GM12872 (cell line): ENCODE measurements around the gene FCHO1.

Experiments
- TF ChIP-seq, protein P1 (sequence below): IDR thresholded peaks from 3 replicates; pipeline ENCODE4 v1.5.1; 2011; ENCODE audit warnings: low read depth, mild to moderate bottlenecking, low read length, moderate library complexity; ENCODE audit not compliant: insufficient read depth

The FCHO1 gene

DNA sequence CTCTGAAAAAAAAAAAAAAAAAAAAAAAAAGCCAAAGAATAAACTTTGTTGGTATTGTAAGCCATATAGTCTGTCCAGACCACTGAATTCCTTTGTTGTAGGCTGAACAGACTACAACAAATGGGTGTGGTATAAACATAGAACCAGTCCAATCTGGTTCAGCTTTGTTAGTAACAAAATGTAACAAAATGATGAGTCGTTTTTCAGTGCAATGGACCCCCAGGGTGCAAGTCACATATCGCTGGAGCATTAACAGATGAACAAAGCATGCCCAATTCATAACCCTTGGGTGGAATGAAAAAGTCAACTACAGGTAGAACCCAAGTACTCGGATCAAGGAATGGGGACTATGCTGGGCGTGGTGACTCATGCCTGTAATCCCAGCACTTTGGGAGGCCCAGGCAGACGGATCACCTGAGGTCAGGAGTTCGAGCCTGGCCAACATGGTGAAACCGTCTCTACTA lies 13.6 kb upstream of the FCHO1 start:
- TF ChIP-seq, protein P1, sequence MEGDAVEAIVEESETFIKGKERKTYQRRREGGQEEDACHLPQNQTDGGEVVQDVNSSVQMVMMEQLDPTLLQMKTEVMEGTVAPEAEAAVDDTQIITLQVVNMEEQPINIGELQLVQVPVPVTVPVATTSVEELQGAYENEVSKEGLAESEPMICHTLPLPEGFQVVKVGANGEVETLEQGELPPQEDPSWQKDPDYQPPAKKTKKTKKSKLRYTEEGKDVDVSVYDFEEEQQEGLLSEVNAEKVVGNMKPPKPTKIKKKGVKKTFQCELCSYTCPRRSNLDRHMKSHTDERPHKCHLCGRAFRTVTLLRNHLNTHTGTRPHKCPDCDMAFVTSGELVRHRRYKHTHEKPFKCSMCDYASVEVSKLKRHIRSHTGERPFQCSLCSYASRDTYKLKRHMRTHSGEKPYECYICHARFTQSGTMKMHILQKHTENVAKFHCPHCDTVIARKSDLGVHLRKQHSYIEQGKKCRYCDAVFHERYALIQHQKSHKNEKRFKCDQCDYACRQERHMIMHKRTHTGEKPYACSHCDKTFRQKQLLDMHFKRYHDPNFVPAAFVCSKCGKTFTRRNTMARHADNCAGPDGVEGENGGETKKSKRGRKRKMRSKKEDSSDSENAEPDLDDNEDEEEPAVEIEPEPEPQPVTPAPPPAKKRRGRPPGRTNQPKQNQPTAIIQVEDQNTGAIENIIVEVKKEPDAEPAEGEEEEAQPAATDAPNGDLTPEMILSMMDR: no peak

DNA sequence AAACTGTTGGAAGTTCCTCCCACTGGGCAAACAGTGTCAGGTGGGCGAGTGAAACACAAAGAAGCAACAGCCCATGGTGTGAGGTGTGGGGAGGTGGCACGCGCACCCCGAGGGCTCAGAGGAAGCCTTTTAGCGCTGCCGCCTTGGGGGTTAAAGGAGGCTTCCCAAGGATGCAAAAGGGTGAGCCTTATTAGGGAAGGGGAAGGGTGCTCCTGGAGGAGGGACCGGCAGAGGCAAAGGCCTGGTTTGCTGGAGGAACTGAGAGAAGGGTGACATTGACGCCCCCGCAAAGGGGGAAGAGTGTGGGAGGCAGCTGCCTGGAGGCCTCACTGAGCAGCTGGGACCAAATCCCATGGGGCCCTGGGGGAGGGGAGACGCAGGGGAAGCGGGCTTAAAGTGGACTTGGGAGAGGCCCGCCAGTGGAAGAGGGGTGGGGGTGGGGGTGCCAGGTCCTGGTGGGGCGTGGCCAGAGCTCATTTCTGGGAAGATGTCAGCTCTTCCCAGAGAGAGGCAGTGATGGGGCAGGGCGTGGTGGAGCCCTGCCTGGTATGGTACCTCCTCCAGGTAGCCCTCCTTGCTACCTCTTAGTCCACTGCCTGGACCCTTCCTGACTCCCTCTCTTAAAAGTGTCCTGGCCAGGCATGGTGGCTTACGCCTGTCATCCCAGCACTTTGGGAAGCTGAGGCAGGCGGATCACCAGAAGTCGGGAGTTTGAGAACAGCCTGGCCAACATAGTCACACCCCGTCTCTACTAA lies 12.0 kb upstream of the FCHO1 start:
- TF ChIP-seq, protein P1: no peak

DNA sequence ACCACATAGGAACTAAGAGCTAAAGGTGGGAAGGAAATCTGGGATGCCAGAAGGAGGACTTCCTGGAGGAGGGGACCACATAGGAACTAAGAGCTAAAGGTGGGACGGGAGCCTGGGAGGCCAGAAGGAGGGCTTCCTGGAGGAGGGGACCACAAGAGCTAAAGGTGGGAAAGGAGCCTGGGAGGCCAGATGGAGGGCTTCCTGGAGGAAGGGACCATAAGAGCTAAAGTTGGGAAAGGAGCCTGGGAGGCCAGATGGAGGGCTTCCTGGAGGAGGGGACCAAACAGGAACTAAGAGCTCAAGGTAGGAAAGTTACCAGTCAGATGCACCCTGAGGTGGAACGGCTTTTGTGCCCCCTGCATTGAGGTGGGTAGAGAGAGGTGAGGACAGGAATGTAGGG lies 9.8 kb upstream of the FCHO1 start:
- TF ChIP-seq, protein P1: no peak

DNA sequence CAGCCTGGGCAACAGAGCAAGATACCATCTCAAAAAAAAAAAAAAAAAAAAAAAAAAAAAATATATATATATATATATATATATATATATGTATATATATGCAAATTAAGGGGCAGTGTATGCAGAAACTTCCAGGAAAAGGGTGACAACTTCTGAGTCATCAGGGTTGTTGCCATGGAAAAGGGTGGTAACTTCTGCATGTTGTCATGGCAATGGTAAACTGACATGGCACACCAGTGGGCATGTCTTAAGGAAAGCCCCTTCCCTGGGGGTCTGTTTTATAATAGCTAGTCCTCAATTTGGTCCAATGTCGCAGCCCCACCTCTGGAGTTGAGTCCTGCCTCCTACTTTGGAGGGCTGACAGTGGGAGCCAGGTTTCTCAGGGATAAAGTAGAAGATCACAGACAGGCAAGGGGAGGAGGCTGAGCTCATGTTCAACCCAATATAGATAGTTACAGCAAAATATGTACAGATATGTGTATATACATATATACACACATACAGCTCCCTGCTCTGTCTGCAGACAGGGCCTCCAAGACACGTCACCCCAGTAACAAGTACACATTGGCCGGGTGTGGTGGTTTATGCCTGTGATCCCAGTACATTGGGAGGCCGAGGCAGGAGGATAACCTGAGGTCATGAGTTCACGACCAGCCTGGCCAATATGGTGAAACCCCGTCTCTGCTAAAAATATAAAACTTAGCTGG lies 7.2 kb upstream of the FCHO1 start:
- TF ChIP-seq, protein P1: no peak

DNA sequence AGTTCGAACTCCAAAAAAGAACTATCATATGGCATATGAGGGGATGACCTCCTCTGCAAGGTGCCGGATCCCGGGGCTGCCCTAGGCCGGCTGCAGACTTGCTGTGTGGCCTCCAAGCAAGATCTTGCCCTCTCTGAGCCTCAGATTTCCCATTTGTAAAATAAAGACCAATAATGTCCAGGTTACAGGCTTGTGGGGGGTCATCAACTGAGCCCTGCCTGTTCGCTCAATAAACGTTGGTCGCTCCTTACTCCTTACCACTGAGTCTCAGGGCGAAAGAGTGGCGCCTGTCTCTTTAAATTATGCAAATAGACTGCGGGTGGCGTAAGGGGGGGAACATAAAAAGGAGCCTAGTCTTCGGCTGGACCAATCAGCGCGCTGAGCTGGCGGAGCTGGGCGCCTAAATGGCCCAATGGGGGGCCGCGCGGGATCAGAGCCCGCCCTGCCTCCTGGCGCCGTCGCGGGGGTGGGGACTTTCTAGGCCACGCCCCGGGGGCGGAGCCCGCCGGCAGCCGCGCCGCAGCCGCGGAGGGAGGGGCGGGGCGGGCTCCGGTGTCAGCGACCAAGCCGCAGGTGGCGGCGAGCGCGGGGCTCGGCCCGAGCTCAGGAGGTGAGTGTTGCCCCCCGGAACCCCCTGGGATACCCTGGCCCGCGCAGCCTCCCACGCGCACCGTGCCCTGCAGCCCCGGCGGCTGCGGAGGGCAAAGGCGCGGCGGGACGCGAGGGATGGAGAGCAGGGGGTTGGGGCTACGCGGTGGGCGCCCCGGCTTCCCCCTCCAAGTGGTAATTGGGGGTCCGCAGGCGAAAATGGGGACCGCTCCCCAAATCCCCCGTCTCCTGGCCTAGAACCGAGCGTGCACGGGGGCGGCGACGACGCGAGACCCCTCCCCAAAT lies 3.8 kb upstream of the FCHO1 start:
- TF ChIP-seq, protein P1: no peak

DNA sequence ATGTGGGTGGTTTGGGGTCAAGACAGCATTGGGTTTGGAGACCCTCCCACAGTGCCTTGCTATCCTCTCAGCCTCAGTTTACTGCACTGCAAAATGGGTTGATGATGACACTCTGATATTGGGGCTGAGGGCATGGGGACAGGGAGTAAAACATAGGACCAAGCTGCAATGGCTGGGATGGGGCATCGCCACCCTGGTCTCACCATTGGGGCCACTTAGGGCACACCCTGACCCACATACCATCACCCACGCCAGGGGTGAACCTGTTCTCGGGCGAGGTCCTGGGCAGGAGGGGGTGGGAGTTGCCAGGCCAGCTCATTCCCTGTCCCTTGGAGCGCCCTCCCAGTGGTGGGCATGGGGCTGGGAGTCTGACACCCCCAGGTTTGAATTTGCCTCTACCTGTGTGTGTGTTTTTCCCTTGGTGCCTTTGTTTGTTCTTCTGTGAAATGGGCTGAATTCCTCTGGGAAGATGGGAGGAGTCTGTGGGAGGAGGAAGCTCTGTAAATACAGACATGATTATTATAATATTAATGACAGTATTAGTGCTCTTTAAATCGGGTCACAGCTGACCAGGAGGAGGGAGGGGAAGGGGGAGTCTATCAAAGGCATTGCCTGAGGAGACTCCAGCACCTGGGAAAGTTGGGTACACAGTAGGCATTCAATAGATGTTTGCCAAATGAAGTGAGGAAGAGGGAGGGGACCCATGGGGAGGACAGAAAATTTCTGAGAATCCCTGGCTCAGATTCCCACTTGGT lies 2.2 kb upstream of the FCHO1 start:
- TF ChIP-seq, protein P1: no peak
